CD4-positive, alpha-beta T cell treated with Interleukin-10 for 1 hour (primary cell): ENCODE measurements around the gene CARHSP1.
"Not testable (repeated sequence)": the region's sequence is repeated elsewhere in the genome, so short reads cannot be mapped to it uniquely, and the experiment has no call there.

ENCODE experiments used
- DNase-seq: peaks from one replicate; pipeline ENCODE4 v3.0.0-alpha.2; 2020

The CARHSP1 gene

DNA sequence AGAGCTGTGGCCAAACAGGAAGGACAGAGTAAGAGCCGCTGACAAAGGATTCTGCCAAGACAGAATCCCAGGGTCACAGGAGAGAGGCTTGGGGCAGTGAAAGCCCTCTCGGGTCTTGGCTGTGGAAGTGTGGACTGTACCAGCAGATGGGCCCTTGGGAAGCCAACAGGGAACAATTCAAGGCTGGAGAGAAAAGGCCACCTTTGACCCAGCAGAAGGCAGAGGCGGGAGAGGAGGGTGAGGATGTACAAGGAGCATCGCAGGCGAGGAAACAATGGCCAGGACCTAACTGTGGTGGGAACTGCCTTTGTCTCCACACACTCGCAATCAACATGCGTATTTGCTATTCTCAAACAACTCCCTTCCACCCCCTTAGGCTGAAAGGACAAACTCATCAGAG is 15.7 kb downstream of the CARHSP1 start:
- no peak for DNase-seq

DNA sequence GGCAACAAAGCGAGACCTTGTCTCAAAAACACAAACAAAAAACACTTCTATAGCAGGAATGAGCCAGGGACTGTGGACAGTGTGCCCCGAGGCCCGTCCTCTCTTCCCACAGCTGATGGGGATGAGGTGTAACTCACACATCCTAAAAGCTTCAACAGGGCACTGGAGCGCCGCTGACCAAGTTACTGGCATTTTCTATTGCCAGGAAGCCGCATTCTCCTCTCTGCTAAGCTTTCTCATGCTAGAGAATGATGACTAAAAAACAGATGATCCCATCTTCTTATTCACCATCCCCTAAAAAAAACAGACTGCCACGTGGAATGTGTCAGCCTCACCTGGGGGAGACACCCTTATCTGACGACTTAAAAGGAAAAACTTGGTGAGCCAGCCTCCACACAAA is 16.3 kb downstream of the CARHSP1 start:
- DNase-seq: no peak

DNA sequence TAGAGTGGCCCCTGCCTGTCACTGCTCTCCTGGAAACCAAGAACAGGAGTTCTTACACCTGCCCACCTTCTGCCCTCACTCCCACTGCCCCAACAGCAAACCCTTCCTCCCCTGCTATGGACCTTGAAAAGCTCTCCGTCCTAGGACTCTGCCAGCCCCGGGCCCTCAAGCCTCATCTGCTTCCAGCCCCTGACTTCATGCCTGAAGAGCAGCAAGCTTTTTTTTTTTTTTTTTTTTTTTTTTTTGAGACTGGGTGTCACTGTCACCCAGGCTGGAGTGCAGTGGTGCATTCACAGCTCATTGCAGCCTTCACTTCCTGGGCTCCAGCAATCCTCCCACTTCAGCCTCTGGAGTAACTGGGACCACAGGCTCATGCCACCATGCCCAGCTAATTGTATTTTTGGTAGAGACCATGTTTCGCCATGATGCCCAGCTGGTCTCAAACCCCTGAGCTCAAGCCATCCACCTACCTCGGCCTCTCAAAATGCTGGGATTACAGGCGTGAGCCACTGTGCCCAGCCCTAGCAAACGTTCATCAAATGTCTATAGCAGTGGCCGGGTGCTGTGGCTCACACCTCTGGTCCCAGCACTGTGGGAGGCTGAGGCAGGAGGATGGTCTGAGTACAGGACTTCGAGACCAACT is 16.9 kb downstream of the CARHSP1 start:
- no peak for DNase-seq

DNA sequence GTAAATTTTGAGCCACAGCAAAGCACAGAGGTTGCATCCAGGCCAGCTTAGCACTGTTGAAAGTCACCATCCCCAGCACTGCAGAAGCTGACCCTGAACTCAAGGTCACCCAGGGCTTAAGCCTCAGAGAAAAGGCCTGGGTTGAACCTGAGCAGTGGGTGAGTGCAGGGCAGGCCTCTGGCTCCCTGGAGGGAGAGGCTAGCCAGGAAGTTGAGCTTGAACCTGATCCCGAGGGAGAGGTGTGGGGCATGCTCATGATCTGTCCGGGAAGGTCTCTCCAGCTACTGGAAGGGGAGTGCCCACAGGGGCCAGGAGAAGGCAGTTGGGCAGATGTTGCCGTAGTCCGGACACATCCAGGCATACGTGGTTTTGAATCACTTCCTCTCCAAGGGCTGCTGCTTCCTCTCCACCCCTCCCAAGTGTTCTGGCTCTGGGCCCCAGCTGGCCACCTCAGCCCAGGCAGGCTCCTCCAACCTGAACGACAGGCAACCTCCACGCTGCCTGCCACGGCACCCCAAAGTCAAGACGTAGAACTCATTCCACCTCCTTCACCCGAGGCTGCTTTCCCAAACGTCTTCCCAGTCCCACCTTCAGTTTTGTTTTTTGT is 18.4 kb downstream of the CARHSP1 start:
- DNase-seq: no peak

DNA sequence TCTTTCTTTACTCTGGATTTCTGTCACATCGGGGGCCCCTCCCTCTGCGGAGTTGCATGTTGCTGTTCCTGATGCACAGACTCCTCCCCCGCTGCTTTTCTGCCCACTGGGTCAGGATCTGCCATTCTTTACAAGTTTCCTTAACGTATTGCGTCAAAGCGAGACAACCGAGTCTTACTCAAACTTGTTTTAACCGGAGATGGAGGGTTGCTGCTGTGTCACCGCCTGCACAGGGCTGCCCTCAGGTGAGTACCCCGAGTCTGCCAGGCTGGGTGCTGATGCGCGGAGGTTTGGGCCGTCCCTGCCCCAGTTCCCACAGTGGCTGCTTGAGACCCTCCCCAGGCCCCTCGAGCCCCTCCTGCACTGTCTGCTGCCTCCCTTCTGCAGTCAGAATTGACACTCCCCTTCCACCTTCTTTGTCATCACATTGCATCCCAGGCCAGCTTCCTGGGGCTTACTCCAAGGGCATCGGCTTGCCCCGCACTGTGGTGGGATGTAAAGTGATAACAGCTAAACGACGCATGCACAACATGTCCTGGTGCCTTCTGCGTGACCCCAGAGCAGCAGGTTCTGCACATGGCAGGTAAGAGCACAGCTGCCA is 19.3 kb downstream of the CARHSP1 start:
- DNase-seq: no peak

DNA sequence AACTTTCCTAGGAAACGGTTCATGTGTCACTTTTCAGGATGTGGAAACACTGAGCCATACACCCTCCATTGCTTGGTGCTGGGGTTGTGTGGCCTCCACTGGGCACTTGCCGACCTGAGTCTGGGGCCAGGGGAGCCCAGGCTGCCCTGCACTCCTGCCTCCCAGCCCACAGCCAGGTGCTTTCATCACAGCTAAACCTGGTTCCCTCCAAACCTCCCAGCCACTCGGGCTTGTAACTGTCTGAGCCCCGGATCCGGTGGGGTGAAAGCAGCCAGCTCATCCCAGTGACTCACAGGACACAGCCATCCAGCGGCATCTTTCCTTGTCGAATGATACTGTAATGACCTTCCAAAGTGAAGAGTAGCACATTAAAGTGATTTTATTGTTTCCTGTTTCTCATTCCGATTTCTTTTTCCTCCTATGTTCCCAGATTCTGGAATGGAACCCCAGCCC is 19.8 kb downstream of the CARHSP1 start:
- no peak for DNase-seq

DNA sequence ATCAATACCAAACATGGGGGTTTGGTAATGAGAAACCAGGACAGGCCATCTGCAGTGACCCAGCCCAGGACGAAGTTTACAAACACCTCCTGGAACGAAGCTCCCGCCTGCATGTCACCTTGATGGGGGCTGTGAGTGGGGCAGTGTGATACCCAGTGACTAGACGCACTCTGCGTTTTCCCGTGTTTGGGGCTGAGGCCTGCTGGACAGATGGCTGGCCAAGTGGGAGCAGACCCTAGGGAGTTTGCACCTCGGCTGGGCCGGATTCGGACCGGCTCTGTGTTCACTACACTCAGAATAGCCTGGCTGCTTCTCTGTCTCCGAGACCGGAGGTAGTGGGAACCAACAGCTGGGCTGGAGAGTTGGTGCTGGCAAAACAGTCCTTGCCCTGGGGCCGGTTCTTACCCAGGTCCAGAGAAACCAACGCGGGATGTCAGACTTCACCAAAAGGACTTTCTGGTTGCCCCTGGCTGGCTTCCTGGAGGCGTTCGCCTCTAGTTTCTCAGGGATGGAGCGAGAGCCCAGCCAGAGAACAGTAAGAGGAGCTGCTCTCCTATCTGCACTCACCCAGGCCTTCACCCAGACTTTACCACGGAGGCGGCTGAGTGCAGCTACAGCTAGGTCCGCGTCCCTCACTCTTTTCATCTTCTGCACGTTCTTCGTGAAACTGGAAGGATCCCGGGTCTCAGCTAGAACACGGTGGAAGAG is 20.4 kb downstream of the CARHSP1 start:
- no peak for DNase-seq

DNA sequence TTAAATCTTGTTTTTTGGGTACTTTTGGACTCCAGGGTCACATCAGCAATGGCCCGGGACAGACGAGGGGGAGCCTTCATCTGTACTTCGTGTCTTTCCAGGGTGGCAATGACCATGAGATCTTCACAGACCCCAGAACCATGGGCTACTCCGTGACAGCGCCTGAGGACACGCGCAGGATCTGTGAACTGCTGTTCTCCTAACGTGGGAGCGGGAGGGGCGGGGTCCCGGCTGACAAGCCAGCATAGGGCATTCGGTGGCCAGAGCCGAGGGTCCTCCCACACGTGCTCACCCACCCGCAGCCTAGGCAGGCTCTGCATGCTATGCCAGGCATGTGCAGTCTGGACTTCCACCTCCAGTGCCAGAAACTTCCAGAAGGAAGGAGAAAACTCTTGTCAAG is 21.2 kb downstream of the CARHSP1 start:
- no peak for DNase-seq

DNA sequence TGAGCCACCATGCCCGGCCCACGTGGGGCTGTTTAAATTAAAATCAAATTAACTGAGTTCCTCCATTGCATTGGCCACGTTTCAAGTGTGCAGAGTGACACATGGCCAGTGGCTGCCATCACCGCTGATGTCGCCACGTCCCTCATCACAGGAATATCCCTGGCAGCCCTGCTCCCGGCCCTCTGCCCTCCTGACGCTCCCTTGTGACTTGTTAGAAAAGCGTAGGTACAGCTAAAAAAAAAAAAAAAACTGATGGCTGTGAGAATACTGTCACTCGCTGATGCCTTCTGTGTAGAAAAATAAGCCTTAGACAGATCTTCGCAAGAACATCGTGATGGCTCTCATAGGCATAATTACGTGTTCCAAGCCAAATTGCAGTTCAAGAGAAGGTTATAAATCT is 21.7 kb downstream of the CARHSP1 start:
- DNase-seq: no peak

DNA sequence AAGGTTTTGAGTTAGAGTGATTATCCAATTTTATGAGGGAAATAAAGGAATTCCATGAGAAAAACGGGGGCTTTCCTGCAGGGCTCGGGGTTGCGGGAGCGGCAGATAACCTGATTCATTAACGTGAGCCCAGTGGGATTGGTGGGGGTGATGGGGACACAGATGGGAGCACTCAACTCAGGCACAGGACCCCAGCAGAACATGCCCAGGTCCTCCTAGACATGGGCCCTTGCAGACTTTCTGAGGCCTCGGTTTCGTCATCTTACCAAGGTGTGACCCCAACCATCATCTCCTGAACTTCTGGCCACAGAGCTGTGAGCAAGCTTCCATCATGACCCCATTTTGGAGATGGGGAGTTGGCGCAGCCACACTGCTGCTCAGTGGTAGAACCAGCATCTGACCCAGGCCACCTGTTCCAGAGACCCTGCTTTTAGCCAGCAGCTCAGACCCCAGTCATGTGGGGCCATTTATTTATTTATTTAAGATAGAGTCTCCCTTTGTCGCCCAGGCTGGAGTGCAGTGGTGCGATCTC is 22.3 kb downstream of the CARHSP1 start:
- no peak for DNase-seq

DNA sequence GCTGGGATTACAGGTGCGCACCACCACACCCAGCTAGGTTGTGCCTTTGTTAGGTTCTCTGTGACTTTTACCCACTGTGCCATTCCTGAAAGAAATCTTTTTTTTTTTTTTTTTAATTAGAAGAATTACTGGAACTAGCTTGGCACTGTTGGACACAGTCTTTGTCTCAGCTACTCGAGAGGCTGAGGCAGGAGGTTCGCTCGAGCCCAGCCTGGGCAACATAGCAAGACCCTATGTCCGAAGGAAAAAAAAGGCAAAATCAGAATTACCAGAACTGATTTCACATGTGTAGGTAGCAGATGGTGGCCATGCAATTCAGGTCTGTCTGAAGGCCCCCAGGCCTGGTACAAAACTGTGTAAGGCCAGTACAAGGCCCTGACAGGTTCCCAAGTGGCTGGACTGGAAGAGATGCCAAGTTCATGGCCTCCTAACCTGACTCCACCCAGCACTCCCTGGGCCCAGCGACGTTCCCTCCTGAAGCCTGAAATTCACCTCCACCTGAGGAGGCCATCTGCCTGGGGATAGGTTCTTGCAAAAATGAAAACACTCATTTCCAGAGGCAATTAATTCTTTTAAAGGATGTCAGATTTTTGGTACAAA is 23.0 kb downstream of the CARHSP1 start:
- no peak for DNase-seq

DNA sequence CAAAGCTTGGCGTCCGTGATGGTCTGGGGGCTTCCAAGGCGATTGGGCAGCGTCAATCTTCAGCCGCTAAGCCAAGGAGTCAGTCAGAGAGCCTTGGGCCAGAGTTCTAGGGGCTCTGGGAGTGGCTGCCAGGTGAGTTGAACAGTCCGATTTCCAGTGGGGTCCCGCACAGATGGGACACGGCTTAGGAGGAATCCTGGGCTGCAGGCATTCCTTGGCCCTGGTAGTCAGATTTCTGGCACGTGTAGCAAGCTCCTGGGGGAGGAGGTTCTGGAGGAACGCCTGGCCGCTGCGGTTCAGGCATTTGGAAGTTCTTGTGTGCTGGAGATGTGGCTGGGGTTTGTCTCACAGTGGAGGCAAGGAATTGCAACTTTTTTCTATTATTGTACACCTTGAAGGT is 25.5 kb downstream of the CARHSP1 start:
- not testable (repeated sequence) for DNase-seq

DNA sequence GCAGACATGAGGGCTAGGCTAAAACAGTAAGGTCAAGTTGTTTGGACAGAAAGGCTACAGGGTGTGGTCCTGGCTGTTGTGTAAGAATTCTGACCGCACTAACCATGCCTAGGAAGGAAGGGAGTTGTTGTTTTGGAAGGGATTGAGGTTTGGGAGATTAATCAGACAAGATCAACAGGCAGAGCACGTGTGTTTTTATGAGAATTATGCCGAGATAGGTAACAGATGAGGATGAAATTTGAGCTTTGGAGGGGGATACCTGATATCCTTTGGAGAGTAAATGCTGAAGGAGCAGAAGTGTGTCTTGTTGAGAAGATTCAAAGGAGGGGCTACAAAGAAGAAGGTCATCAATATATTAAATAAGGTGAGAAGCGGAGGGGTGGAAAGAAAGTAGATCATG is 26.8 kb downstream of the CARHSP1 start:
- DNase-seq: not testable (repeated sequence)

DNA sequence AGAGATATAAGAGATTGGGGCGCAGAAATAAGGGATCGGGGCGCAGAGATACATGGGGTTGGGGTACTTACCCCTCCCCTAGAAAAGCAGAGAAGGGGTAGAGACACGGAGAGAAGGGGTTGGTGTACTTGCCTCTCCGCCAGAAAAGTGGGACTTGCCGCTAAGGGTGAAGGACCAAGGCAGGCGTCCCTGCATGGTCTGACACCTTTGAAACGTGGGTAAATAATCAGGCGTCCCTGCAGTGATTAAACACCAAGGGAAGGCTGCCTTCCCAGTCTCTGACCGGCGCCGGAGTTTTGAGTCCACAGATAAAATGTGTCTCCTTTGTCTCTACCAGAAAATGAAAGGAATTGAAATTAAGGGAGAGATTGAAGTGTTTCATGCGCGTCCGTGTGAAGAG is 31.2 kb downstream of the CARHSP1 start:
- not testable (repeated sequence) for DNase-seq

DNA sequence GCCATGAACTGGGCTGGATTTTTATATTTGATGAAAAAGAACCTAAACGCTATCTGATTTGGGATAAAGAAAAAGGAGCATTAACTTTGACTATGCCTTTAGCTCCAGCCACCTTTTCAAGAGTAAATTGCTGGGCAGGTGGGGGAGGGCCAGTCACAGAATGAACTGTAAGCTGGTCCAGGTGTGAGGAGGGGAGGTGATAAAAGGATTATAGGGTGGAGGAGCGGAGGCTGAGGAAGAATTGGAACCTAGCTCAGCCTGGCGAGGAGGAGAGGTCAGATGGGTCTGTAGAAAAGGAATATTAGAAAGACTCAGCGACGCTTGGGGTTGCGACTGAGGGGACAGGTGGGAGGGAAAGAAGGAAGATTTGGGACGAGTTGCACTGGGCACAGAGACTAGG is 32.0 kb downstream of the CARHSP1 start:
- DNase-seq: not testable (repeated sequence)

DNA sequence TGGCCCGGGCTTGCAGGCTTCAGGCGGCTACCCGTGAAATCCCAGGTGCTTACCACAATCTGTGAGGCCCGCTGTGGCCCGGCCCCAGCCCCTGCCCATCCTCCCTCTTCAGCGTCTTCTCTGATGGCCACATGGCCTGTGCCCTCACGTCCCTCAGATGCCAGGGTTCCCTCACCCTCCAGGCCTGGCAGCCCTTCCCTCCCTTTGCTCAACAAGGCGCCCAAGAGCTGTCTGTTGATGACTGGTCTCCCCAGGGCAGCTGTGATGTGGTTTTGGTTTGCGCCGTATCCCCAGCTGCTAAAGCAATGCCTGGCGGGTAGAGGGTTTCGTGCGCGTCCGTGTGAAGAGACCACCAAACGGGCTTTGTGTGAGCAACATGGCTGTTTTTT is 36.1 kb downstream of the CARHSP1 start:
- no peak for DNase-seq

DNA sequence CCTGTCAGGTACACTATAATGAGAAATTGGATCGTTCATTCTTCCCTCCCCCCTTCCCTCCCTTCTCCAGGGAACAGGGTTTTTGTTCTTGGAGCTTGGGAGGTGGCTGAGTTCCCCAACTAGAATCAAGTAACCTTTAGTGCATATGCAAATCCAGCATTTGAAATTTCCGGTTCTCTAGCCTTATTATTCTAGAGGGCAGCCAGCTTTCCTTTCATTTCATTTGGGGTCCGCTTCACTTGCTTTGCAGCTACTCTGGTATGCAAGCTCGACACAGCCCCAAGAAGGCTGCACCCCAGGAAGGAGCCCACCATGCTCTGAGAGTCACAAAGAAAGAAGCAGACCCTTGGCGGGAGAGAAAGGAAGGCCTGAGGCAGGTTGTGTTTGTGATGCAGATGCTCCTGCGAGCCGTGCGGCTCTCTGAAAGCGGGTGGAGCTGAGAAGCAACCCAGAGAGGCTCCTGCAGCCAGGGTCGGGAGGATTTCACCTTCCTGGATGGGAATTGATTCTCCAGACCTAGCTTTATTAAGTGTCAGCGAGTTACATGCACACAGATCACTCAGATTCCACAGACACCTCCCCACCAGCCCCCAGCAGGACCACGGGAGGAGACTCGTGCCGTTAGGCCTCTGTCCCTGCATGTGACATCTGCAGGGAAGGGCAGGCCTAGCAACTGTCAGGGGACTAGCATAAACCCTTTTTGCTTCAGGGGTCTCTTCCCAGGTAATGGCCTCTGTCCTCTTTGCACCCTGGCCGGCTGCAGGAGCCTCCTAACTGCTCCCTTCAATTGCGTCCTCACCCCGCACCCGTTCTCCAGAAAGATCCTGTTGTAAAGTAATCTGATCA is 36.7 kb downstream of the CARHSP1 start:
- no peak for DNase-seq

DNA sequence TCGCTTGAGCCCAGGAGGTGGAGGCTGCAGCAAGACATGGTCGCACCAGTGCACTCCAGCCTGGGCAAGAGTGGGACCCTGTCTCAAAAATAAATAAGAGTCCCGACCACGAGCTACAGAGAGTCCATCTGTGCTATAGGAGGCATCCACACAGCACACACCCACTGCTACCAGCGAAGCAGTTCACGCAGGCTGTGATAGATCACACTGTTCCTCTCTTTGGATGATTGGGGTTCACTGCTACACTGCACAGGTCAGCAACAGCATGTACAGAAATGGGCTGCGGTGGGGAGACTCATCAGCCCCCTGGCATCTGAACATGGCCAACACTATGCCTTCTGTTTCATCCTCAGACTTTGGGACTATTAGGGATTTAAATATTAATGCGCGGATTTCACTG is 37.4 kb downstream of the CARHSP1 start:
- DNase-seq: no peak

DNA sequence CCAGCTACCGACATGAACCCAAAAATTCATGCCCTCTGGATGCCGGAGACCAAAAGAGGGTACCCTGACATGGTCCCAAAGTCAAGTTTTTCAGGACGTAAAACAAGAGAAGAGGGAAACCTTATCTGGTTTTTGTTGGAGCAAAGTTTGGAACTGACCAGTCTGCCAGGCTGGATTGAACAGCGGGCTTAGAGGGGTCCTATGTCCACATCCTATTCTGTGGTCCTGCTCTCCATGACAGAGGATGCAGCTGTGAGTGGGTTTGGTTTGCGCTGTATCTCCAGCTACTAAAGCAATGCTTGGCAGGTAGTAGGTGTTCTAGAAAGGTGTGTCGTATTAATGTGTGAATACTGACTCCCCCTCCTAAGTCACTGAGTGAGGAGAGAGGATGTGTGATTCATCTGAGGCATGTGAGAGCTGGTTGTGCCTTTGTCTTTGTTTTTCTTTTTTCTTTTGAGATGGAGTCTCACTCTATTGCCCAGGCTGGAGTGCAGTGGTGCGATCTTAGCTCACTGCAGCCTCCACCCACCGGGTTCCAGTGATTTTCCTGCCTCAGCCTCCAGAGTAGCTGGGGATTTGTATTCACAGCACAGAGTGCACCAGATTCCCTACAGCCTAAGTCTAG is 40.2 kb downstream of the CARHSP1 start:
- DNase-seq: no peak

DNA sequence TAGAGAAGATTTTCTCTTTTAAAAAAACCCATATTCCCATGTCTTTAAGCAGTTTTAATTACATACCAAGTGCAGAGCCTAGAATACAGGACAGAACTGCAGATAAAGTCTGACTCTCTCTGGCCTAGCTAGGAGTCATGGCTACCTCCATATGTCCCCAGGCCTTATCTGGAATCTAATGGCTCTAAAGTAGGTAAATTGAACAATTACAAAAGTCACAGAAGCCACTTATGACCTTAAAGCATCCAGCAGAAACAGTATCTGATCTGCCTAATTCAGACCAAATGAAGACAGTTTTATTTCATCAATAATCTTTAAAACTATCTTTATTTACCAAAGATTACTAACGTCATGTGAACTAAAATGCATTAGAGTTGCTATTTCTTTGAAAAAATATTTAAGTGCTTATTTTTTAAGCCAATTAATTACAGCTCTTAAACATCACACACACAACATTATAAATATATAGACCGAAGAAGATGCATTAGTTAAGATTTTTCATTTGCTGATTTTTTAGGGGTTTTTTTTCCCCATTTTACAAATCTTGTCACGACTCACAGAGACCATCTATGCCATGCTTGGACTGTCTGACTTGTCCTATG is 42.4 kb downstream of the CARHSP1 start:
- no peak for DNase-seq

DNA sequence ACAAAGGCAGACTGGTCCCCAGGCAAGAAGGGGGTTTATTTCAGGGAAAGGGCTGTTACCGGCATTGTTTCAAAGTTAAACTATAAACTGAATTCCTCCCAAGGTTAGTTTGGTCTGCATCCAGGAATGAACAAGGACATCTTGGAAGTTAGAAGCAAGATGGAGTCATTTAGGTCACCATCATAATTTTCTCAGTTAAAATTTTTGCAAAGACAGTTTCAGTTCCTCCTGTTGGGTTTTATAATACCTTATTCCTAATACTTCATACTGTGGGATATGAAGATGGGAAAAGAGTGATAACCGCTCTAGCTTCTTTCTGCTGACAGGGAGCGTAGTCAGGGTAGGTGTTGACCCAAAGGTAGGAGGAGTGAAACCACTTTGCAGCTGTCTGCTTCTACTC is 46.4 kb downstream of the CARHSP1 start:
- no peak for DNase-seq
